ENCODE measurements around the gene ABLIM1.

ABLIM1 gene

GRCh38 chr10:114482480-114483304 lies 175.4 kb downstream of the ABLIM1 start:
- Histone ChIP-seq H4K20me1 (ENCODE audit: insufficient read depth, low read length) (no peaks in the 10 kb centered on the region), H3K36me3 (replicated peaks; ENCODE audit: low read depth, low read length) (no peaks in the 10 kb centered on the region), H2AFZ (ENCODE audit: low read depth, low read length) (no peak overlapping the region), H3K9me3 (ENCODE audit: insufficient read depth, low read length) (no peaks in the 10 kb centered on the region), H3K27ac (ENCODE audit: low read length) (no peak overlapping the region), H3K9ac (ENCODE audit: low read length) (no peak overlapping the region), H3K27me3 (ENCODE audit: low read depth, low read length) (no peaks in the 10 kb centered on the region), H3K79me2 (ENCODE audit: low read length) (no peaks in the 10 kb centered on the region), H3K4me1 (ENCODE audit: low read length) (no peaks in the 10 kb centered on the region), H3K4me2 (ENCODE audit: low read length) (no peak overlapping the region), H3K4me3 (ENCODE audit: low read length) (no peak overlapping the region)
- TF ChIP-seq, protein P1, sequence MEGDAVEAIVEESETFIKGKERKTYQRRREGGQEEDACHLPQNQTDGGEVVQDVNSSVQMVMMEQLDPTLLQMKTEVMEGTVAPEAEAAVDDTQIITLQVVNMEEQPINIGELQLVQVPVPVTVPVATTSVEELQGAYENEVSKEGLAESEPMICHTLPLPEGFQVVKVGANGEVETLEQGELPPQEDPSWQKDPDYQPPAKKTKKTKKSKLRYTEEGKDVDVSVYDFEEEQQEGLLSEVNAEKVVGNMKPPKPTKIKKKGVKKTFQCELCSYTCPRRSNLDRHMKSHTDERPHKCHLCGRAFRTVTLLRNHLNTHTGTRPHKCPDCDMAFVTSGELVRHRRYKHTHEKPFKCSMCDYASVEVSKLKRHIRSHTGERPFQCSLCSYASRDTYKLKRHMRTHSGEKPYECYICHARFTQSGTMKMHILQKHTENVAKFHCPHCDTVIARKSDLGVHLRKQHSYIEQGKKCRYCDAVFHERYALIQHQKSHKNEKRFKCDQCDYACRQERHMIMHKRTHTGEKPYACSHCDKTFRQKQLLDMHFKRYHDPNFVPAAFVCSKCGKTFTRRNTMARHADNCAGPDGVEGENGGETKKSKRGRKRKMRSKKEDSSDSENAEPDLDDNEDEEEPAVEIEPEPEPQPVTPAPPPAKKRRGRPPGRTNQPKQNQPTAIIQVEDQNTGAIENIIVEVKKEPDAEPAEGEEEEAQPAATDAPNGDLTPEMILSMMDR (IDR thresholded peaks at IDR 0.05; ENCODE audit: low read depth, low read length) = no peak
- no peak for TF ChIP-seq EZH2phosphoT487 (IDR thresholded peaks at IDR 0.05; ENCODE audit: low read depth)

DNA sequence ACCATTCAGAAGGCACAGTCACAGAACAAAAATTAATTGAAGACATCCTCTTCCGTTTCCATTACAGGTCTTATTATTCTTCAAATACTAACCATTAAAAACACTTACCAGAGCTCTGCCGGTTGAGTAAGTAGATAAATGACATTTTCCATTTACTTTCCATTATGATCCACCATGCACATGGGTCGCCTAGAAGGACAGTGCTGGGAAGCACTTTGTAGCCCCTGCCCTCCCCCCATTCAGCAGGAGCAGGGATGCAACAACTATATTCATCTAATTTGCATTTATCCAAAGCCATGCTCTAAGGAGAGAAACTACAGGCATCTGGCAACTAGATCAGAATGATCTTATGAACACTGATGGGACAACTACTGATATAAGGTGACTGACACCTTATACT lies 177.0 kb downstream of the ABLIM1 start:
- Histone ChIP-seq H2AFZ (ENCODE audit: low read depth, low read length) (no peak overlapping the region), H3K9ac (ENCODE audit: low read length) (no peak overlapping the region), H4K20me1 (ENCODE audit: insufficient read depth, low read length) (no peaks in the 10 kb centered on the region), H3K4me2 (ENCODE audit: low read length) (no peak overlapping the region), H3K4me3 (ENCODE audit: low read length) (no peak overlapping the region), H3K27me3 (ENCODE audit: low read depth, low read length) (no peaks in the 10 kb centered on the region), H3K79me2 (ENCODE audit: low read length) (no peaks in the 10 kb centered on the region), H3K36me3 (replicated peaks; ENCODE audit: low read depth, low read length) (no peaks in the 10 kb centered on the region), H3K27ac (ENCODE audit: low read length) (no peak overlapping the region), H3K4me1 (ENCODE audit: low read length) (no peaks in the 10 kb centered on the region), H3K9me3 (ENCODE audit: insufficient read depth, low read length) (no peaks in the 10 kb centered on the region)
- no peak for TF ChIP-seq EZH2phosphoT487 (IDR thresholded peaks at IDR 0.05; ENCODE audit: low read depth)
- TF ChIP-seq, protein P1 (IDR thresholded peaks at IDR 0.05; ENCODE audit: low read depth, low read length) = no peak

DNA sequence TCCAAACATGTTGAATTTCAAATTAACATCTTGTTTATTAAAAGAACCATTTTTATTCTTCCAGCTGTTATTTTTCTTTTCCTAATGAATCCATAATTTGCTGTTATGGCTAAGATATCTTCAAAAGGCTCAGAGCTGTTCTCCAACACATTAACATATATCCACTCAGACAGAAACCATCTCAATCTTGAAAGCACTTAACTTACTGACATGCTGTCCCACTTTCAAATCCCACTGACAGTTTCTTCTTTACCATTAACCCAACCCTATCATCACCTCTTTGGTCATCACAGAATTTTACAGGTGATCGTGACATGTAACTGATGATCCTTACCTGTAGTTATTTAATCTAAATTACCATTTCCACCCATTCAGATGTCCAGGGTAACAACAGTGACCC lies 178.2 kb downstream of the ABLIM1 start:
- no peaks in the 10 kb centered on the region for H4K20me1 ChIP-seq (ENCODE audit: insufficient read depth, low read length)
- H3K4me2 ChIP-seq (ENCODE audit: low read length) = no peak overlapping the region
- no peak overlapping the region for H3K4me3 ChIP-seq (ENCODE audit: low read length)
- TF ChIP-seq, protein P1 (IDR thresholded peaks at IDR 0.05; ENCODE audit: low read depth, low read length) = no peak
- no peak for TF ChIP-seq EZH2phosphoT487 (IDR thresholded peaks at IDR 0.05; ENCODE audit: low read depth)
- no peaks in the 10 kb centered on the region for H3K9me3 ChIP-seq (ENCODE audit: insufficient read depth, low read length)
- H2AFZ ChIP-seq (ENCODE audit: low read depth, low read length) = no peak overlapping the region
- no peak overlapping the region for H3K9ac ChIP-seq (ENCODE audit: low read length)
- no peaks in the 10 kb centered on the region for H3K79me2 ChIP-seq (ENCODE audit: low read length)
- no peaks in the 10 kb centered on the region for H3K27me3 ChIP-seq (ENCODE audit: low read depth, low read length)
- H3K27ac ChIP-seq (ENCODE audit: low read length) = no peak overlapping the region
- H3K36me3 ChIP-seq (replicated peaks; ENCODE audit: low read depth, low read length) = no peaks in the 10 kb centered on the region
- no peaks in the 10 kb centered on the region for H3K4me1 ChIP-seq (ENCODE audit: low read length)

GRCh38 chr10:114479307-114479706 lies 178.8 kb downstream of the ABLIM1 start:
- Histone ChIP-seq H3K9ac (ENCODE audit: low read length) (no peak overlapping the region), H2AFZ (ENCODE audit: low read depth, low read length) (no peak overlapping the region), H3K9me3 (ENCODE audit: insufficient read depth, low read length) (no peaks in the 10 kb centered on the region), H3K27me3 (ENCODE audit: low read depth, low read length) (no peaks in the 10 kb centered on the region), H3K36me3 (replicated peaks; ENCODE audit: low read depth, low read length) (no peaks in the 10 kb centered on the region), H3K4me1 (ENCODE audit: low read length) (no peaks in the 10 kb centered on the region), H3K79me2 (ENCODE audit: low read length) (no peaks in the 10 kb centered on the region), H3K4me2 (ENCODE audit: low read length) (no peak overlapping the region), H4K20me1 (ENCODE audit: insufficient read depth, low read length) (no peaks in the 10 kb centered on the region), H3K4me3 (ENCODE audit: low read length) (no peak overlapping the region), H3K27ac (ENCODE audit: low read length) (no peak overlapping the region)
- TF ChIP-seq EZH2phosphoT487 (IDR thresholded peaks at IDR 0.05; ENCODE audit: low read depth) = no peak
- TF ChIP-seq, protein P1 (IDR thresholded peaks at IDR 0.05; ENCODE audit: low read depth, low read length) = no peak
